ENCODE results near the gene NOP9.

DNA sequence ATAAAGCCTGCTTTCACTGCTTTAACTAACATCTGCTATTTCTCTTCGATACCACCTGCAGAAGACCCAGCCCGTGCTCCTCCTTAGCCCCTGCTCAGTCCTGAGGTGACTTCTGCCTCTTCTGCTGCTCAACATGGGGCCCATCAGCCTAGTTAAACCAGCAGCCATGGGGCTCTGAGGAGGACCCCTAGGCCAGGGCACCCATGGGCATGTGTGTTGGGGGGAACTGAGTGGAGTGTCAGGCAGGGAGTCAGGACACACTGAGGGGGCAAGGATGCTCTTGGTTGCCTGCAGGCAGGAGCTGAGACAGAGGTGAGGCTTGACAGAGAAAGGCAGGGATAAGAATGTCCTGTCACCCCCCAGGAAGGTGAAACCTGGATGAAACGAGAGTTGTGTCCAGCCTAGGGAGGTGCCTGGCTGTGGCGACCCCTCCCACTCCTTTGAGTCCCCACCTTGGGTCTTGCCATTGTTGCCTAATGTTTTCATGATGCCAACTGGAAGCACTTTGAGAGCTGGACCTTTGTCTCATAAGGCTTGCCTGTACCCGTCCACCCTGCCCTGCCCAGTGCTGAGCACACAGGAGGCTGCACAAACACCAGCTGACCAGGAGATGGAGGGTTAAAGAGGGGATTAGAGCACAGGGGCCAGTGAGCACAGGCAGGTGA, 15.7 kb upstream of the NOP9 start:
- TF ChIP-seq CTCF (IDR thresholded peaks at IDR 0.05) (no peak), ZFX (IDR thresholded peaks at IDR 0.05; ENCODE audit: borderline replicate concordance) (no peak)

All from 22Rv1 (cell line).